KBM-7 (cell line): Measurements from ENCODE around the gene MAG.

Source experiments
- DNase-seq: peaks from one replicate; pipeline ENCODE4 v3.0.0-alpha.2; 2015
- in situ Hi-C: fragments of 300-500 bp; cut with MboI; formaldehyde crosslinking; loops from 2 replicates; pipeline ENCODE4 v1.14.3; 2020; ENCODE audit warnings: low sequenced_read_pairs, low pct_unique_long_range_greater_than_20kb, mixed read lengths

Gene MAG

DNA sequence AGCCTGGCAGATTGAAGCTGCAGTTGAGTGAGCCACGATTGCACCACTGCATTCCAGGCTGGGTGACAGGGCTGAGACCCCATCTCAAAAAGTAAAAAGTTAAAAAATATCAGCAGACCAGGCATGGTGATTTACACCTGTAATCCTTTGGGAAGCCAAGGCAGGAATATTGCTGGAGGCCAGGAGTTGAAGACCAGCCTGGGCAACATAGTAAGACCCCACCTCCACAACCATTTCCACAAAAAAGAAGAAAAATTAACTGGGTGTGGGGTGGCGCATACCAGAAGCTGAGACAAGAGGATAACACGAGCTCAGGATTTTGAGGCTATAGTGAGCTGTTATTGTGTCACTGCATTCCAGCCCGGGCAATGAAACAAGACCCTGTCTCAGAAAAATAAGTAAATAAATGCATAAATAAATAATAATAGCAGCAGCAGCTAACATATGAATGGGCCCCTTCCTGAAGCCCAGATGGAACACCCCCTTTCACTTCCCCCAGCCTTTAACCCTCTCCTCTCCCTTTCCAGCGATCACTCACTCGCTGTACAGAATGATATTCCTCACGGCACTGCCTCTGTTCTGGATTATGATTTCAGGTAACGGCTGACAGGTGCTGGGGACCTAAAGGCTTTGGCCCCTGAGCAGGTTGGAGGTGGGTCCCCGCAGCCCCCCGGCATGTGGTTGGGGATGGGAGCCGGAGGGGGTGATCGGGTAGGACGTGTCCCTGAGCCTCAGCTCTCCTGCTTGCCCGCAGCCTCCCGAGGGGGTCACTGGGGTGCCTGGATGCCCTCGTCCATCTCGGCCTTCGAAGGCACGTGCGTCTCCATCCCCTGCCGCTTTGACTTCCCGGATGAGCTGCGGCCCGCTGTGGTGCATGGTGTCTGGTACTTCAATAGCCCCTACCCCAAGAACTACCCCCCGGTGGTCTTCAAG, 3.2 kb downstream of the MAG start:
- in situ Hi-C loops, result no loop called here
- no peak for DNase-seq

DNA sequence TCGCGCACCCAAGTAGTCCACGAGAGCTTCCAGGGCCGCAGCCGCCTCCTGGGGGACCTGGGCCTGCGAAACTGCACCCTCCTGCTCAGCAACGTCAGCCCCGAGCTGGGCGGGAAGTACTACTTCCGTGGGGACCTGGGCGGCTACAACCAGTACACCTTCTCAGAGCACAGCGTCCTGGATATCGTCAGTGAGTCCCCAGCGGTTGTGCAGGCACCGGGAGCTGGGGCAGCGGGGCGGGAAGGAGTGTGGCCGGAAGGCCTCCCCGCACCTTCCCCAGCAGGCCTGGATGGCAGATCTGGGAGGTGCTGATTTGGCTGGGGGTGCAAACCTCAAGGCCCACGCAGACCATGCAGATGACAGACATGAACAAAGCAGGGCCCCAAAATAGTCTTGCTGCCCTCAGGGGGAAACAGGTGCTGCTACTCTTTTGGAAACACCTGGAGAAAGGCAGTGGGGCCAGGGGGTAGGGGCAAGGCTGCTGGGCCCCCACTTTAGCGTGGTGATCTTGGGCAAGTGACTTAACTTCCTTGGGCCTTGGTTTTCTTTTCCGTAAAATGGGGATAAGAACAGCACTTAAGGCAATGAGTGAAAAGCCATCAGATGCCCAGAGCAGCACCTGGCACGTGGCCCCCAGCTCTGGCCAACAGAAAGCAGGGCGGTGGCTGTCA, 4.0 kb downstream of the MAG start:
- in situ Hi-C loops, result no loop called here
- peak; percentile 49 for DNase-seq

GRCh38 chr19:35296644-35297514, 4.9 kb downstream of the MAG start:
- no peak for DNase-seq
- in situ Hi-C loops, result no loop called here

GRCh38 chr19:35297515-35297848, 5.5 kb downstream of the MAG start:
- in situ Hi-C loops, result no loop called here
- no peak for DNase-seq

- in situ Hi-C loops, result no loop called here
- DNase-seq, result no peak
These were observed 6.0 kb downstream of the MAG start for GRCh38 chr19:35297922-35298321.

GRCh38 chr19:35298561-35298972, 6.6 kb downstream of the MAG start:
- in situ Hi-C loops, result no loop called here
- no peak for DNase-seq

DNA sequence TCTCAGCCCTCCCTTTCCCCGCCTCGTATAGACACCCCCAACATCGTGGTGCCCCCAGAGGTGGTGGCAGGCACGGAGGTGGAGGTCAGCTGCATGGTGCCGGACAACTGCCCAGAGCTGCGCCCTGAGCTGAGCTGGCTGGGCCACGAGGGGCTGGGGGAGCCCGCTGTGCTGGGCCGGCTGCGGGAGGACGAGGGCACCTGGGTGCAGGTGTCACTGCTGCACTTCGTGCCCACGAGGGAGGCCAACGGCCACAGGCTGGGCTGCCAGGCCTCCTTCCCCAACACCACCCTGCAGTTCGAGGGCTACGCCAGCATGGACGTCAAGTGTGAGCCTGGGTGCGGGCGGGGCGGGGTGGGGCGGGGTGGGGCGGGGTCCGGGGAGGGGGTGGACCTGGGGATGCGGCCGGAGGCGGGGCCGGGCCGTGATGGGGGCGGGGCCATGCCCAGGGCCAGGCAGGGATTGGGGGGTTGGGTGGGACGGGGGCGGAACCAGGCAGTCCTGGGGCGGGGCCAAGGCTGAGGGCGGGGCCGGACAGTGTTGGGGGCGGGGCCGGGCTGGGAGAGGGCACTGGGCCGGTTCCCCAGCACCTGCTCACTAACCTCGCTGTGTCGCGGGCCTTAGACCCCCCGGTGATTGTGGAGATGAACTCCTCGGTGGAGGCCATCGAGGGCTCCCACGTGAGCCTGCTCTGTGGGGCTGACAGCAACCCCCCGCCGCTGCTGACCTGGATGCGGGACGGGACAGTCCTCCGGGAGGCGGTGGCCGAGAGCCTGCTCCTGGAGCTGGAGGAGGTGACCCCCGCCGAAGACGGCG, 7.8 kb downstream of the MAG start:
- in situ Hi-C loops, result no loop called here
- DNase-seq, result no peak

DNA sequence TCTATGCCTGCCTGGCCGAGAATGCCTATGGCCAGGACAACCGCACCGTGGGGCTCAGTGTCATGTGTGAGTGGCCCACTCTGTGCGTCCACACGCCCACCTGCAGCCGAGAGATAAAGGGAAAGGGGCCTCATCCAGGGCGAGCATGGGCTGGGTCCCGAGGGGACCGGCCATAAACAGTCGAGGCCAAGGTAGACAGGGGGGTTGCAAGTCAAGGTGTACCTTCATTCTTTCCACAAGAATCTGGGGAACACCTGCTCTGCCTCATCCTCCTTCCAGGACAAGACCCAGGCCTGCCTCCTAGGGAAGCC, 8.3 kb downstream of the MAG start:
- in situ Hi-C loops, result no loop called here
- DNase-seq, result no peak

- in situ Hi-C loops, result no loop called here
- no peak for DNase-seq
These were observed 10.0 kb downstream of the MAG start for GRCh38 chr19:35301961-35302360.

GRCh38 chr19:35302446-35302845, 10.5 kb downstream of the MAG start:
- in situ Hi-C loops, result no loop called here
- no peak for DNase-seq

GRCh38 chr19:35303357-35303915, 11.5 kb downstream of the MAG start:
- no peak for DNase-seq
- in situ Hi-C loops, result no loop called here

- no peak for DNase-seq
- in situ Hi-C loops, result no loop called here
These were observed 12.1 kb downstream of the MAG start for GRCh38 chr19:35304036-35304435.

DNA sequence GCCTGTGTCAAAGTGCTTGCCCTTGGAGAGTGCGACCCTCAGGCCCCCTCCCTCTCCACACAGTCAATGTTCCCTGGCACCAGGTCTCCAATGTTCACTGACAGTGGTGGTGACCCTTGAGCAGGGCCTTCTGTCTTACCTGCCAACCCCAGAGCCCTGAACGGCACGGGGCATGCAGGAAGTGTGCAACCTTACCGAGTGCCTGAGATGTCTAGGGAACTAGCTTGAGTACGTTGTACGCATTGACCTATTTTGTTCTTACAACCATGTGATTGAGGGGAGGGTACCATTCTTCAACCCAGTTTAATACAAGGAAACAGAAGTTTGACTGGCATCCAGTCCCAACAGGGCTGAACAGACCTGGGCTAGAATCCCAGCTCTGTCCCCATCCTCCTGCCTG, 13.2 kb downstream of the MAG start:
- in situ Hi-C loops, result no loop called here
- no peak for DNase-seq

GRCh38 chr19:35306473-35307246, 14.7 kb downstream of the MAG start:
- DNase-seq, result no peak
- in situ Hi-C loops, result no loop called here

GRCh38 chr19:35307931-35308330, 16.0 kb downstream of the MAG start:
- in situ Hi-C loops, result no loop called here
- no peak for DNase-seq

- no peak for DNase-seq
- in situ Hi-C loops, result no loop called here
These were observed 16.9 kb downstream of the MAG start for GRCh38 chr19:35308910-35309309.

- in situ Hi-C loops, result no loop called here
- no peak for DNase-seq
These were observed 17.7 kb downstream of the MAG start for GRCh38 chr19:35309481-35310279.
